Upper lobe of left lung (tissue), 4 donors: Measurements from ENCODE around the gene PFKL.

Source experiments
- CTCF ChIP-seq, 6 experiments: fragments of 450-650 bp in 4 of 6; fragments of 200-600 bp in 2 of 6; sonication (generic) in 2 of 6; IDR thresholded peaks; one replicate each; pipeline ENCODE4 v1.5.1; 2016 to 2019; ENCODE audit warnings: antibody characterized with exemption in 6 of 6
- EP300 ChIP-seq, 4 donors: sonication (generic); formaldehyde crosslinking; IDR thresholded peaks; one replicate each; pipeline ENCODE4 v1.5.1; 2017; ENCODE audit warnings: antibody characterized with exemption in 4 of 4, control low read depth in 2 of 4
- POLR2A ChIP-seq, 4 donors: fragments of 450-650 bp; IDR thresholded peaks; one replicate each; pipeline ENCODE4 v1.5.1; 2016 to 2017; ENCODE audit warnings: antibody characterized with exemption in 4 of 4, mild to moderate bottlenecking in 2 of 4
- POLR2AphosphoS5 ChIP-seq, 2 donors: sonication (generic); formaldehyde crosslinking; IDR thresholded peaks; one replicate each; pipeline ENCODE4 v1.5.1; 2017; ENCODE audit warnings: antibody characterized with exemption in 2 of 2

GRCh38 chr21:44291936-44292811 is 7.7 kb upstream of the PFKL start:
- TF ChIP-seq CTCF (IDR thresholded peaks at IDR 0.05) (no peak), EP300 (IDR thresholded peaks at IDR 0.05) (no peak), POLR2AphosphoS5 (IDR thresholded peaks at IDR 0.05) (no peak), POLR2A (IDR thresholded peaks at IDR 0.05) (no peak)
